SU-DHL-6 (cell line): ENCODE data around the gene PPARA.
"Not testable (repeated sequence)": the region's sequence is repeated elsewhere in the genome, so short reads cannot be mapped to it uniquely, and the experiment has no call there.

Source experiments
- CTCF ChIP-seq: fragments of 200-600 bp; sonication (generic); IDR thresholded peaks from one replicate; pipeline ENCODE4 v1.5.1; 2017; ENCODE audit warnings: antibody characterized with exemption, mild to moderate bottlenecking, low read length, moderate library complexity; ENCODE audit not compliant: insufficient read depth, poor library complexity, severe bottlenecking
- EZH2phosphoT487 ChIP-seq: fragments of 200-600 bp; sonication (generic), shearing (Covaris generic); conservative IDR thresholded peaks from 2 replicates; pipeline ENCODE4 v1.6.1; 2018; ENCODE audit warnings: mild to moderate bottlenecking, antibody characterized with exemption, low read length, moderate library complexity, mixed read lengths

- not testable (repeated sequence) for TF ChIP-seq CTCF, EZH2phosphoT487
Observed at GRCh38 chr22:46264520-46264919, 114.2 kb downstream of the PPARA start.
